GM20000 (cell line): ENCODE measurements around the gene LHX3.

ENCODE experiments used
- DNase-seq: peaks from one replicate; pipeline ENCODE4 v3.0.0; 2012; ENCODE audit warnings: low spot score
- CTCF ChIP-seq: IDR thresholded peaks from 2 replicates; pipeline ENCODE4 v1.5.1; 2012; ENCODE audit warnings: mild to moderate bottlenecking, control low read depth; ENCODE audit errors: extremely low read depth, missing control alignments

LHX3 gene

GRCh38 chr9:136187683-136188586 is 17.0 kb downstream of the LHX3 start:
- DNase-seq, result no peak
- TF ChIP-seq CTCF, result no peak

GRCh38 chr9:136187197-136187596 is 17.7 kb downstream of the LHX3 start:
- no peak for TF ChIP-seq CTCF
- DNase-seq, result no peak

GRCh38 chr9:136186386-136186785 is 18.5 kb downstream of the LHX3 start:
- no peak for TF ChIP-seq CTCF
- no peak for DNase-seq

GRCh38 chr9:136185596-136186366 is 19.1 kb downstream of the LHX3 start:
- TF ChIP-seq CTCF, result no peak
- no peak for DNase-seq

GRCh38 chr9:136185066-136185465 is 19.9 kb downstream of the LHX3 start:
- no peak for DNase-seq
- TF ChIP-seq CTCF, result no peak

GRCh38 chr9:136182850-136183422 is 22.0 kb downstream of the LHX3 start:
- no peak for TF ChIP-seq CTCF
- no peak for DNase-seq

GRCh38 chr9:136182420-136182787 is 22.5 kb downstream of the LHX3 start:
- no peak for TF ChIP-seq CTCF
- no peak for DNase-seq
